Measurements from ENCODE around the gene IPP.
"Not testable (repeated sequence)": the region's sequence is repeated elsewhere in the genome, so short reads cannot be mapped to it uniquely, and the experiment has no call there.

The IPP gene

GRCh38 chr1:45739137-45739536 is 11.3 kb downstream of the IPP start:
- no peak for DNase-seq

- DNase-seq, result no peak
Measured at GRCh38 chr1:45730780-45731319, 19.6 kb downstream of the IPP start.

- no peak for DNase-seq
Measured at GRCh38 chr1:45730075-45730779, 20.2 kb downstream of the IPP start.

GRCh38 chr1:45726007-45726406 is 24.4 kb downstream of the IPP start:
- not testable (repeated sequence) for DNase-seq

GRCh38 chr1:45723248-45723930 is 27.1 kb downstream of the IPP start:
- no peak for DNase-seq

GRCh38 chr1:45722809-45723208 is 27.6 kb downstream of the IPP start:
- DNase-seq, result no peak

GRCh38 chr1:45721207-45721606 is 29.2 kb downstream of the IPP start:
- DNase-seq, result no peak

- no peak for DNase-seq
Measured at GRCh38 chr1:45718289-45718688, 32.2 kb downstream of the IPP start.

GRCh38 chr1:45717386-45717785 is 33.1 kb downstream of the IPP start:
- not testable (repeated sequence) for DNase-seq

- DNase-seq, result no peak
Measured at GRCh38 chr1:45716700-45717099, 33.8 kb downstream of the IPP start.

- DNase-seq, result no peak
Measured at GRCh38 chr1:45713711-45714110, 36.7 kb downstream of the IPP start.

GRCh38 chr1:45704637-45705036 is 45.8 kb downstream of the IPP start:
- DNase-seq, result no peak

- no peak for DNase-seq
Measured at GRCh38 chr1:45694823-45695222, 55.6 kb downstream of the IPP start.

- DNase-seq, result not testable (repeated sequence)
Measured at GRCh38 chr1:45693811-45694210, 56.6 kb downstream of the IPP start.

GRCh38 chr1:45687754-45688740 is 62.4 kb downstream of the IPP start, which contains the start of gene TMEM69:
TMEM69 (plus strand) TSS chr1:45688181; CDS start chr1:45691069, 2,888 bp downstream.
- DNase-seq, result peak; percentile 83

- DNase-seq, result peak; percentile 98
Measured at GRCh38 chr1:45687014-45687753, 63.3 kb downstream of the IPP start.

- peak; percentile 95 for DNase-seq
Measured at GRCh38 chr1:45686288-45687013, 64.0 kb downstream of the IPP start, which contains the start of gene GPBP1L1. GPBP1L1 (minus strand) TSS chr1:45686533; CDS start chr1:45659087, 27,446 bp downstream.

- DNase-seq, result peak; percentile 52
Measured at GRCh38 chr1:45686015-45686287, 64.5 kb downstream of the IPP start.

- no peak for DNase-seq
Measured at GRCh38 chr1:45685308-45686014, 65.0 kb downstream of the IPP start.

GRCh38 chr1:45684402-45684801 is 66.1 kb downstream of the IPP start:
- no peak for DNase-seq

GRCh38 chr1:45682942-45683341 is 67.5 kb downstream of the IPP start:
- no peak for DNase-seq

Measured in NCI-H1436 (cell line).